Eye (tissue), 1 donor: ENCODE results near the gene POU2AF2.
"Not testable (repeated sequence)": the region's sequence is repeated elsewhere in the genome, so short reads cannot be mapped to it uniquely, and the experiment has no call there.

Experiments
- DNase-seq: peaks from one replicate; pipeline ENCODE4 v3.0.0-alpha.2; 2015

Gene POU2AF2, protein sequence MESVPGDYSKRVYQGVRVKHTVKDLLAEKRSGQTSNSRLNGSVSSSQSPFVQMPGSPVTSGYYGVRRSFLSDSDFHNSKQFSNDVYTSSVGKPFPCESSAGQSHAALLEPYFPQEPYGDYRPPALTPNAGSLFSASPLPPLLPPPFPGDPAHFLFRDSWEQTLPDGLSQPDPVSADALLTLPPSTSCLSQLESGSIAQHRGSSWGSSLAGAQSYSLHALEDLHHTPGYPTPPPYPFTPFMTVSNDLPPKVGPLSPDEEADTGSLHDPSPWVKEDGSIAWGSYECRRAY

GRCh38 chr11:111245425-111245824 lies at the start of gene POU2AF2:
Gene POU2AF2 (plus strand): TSS chr11:111245725. CDS start chr11:111245854, 129 bp downstream.
- DNase-seq = no peak

DNA sequence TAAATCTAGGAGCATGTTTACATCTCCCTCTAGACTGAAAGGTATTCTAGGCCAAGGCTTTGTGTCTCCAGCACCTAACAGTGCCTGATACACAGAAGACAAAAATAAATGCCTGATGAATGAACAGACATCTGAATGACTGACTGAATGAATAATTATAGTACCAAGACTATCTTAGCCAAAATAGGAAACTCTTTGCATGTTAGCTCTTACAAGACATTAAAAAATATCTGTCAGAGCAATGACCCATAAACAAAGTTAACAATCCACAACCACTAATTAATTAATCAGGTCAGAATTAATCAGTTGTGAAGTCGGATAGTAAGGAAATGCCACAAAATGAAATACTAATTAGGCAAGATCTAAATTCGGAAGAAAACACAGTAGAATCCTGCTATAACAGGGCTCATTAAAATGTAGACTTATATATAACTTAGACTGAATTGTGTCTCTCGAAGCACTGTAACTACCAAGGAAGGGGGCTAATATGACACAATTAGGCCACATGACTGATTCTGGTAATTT lies 45.5 kb upstream of the POU2AF2 start:
- peak; percentile 68 for DNase-seq

DNA sequence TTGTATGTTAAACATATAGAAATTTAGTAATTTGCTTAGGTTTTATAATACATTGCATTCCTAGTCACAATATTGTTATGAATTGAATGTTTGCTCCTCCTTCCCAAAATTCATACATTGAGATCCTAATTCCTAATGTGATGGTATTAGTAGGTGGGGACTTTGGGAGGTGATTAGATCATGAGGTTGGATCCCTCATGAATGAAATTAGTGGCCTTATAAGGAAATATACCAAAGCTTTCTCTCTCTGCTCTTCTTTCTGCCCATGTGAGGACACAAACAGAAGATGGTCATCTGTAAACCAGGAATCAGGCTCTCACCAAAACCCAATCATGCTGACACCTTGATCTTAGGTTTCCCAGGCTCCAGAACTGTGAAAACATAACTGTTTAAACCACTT lies 41.3 kb upstream of the POU2AF2 start:
- no peak for DNase-seq

DNA sequence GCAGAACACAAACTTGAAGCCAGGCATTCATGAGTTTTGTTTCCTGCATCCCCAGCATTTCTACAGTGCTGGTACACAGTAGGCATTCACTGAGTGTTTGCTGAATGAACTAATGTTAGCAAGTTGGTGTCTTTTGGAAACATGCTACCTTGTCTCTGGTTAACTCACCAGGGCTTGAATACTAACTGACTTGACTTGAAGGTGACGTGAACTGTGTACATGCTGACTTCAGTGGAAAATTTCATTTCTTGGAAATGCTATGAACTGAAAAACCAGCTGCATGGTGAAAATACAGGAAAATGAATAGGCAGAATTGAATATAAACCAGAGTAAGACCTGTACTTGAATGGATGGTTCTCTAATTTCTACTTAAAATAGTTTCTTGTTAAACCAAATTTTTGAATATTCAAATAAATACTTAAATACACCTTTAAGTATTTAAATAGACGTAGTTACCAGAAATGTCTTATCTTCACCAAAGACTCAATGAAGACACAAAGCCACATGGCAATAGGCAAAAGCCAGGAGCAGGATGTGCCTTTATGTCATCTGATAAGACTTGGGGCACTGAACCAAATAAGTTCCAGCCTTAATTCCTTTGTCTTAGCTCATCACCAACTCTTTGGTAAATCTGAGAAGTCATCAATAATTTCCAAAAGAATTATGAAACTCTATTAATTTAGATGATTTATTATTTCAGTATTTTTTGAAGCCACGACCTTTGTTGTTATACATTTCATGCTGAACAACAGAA lies 39.7 kb upstream of the POU2AF2 start:
- no peak for DNase-seq

DNA sequence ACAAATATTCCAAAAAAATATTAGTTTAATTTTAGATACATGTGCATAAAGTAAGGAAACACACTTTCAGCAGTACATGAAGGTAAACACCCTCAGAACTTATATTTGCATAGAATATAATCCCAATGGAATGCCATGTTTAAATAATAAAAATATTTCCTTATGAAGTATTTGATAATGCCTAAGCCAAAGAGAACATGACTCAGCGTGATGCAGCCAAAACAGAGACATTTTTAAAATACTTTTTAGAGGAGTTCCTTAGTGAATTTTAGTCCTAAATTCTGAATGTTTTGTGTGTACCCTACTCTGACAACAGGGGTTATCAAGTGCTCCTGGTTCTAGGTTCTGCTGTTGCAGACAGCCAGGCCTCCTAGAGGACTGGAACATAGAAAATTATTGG lies 39.1 kb upstream of the POU2AF2 start:
- DNase-seq = no peak

- DNase-seq = no peak
These were observed 38.3 kb upstream of the POU2AF2 start for GRCh38 chr11:111207213-111207612.

DNA sequence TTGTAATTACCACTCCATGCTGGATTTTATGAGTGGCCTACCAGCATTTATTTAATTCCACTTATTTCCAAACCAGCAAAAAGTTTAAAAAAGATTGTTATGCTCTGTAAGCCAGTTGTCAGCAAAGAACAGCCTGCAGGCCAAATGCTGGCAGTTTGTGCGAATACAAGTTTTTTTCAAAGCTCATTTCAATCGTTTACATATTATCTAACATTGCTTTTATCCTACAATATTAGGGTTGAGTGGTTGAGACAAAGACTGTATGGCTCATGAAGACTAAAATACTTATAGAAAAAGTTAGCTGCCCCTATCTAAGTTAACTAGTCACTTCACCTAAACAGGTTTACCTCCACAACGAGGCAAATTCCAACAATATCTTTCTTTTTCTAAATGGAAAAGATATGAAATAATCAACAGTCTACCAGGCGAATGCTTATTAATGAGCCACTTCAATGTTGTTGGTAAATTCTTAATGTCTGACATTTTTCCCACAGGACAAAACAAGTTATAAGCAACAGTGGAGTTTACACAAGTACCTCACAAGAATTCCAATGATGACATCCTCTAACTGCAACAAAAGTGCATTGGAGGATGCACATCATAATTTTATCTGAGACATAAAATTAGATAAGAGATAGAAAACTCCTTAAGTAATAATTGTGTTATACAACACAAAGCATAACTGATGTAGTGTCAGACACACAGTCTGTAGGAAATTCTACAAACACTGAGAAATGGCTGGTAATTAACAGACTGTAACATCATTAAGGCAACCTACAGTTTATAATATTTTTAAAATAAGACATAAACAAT lies 35.8 kb upstream of the POU2AF2 start:
- DNase-seq = no peak

DNA sequence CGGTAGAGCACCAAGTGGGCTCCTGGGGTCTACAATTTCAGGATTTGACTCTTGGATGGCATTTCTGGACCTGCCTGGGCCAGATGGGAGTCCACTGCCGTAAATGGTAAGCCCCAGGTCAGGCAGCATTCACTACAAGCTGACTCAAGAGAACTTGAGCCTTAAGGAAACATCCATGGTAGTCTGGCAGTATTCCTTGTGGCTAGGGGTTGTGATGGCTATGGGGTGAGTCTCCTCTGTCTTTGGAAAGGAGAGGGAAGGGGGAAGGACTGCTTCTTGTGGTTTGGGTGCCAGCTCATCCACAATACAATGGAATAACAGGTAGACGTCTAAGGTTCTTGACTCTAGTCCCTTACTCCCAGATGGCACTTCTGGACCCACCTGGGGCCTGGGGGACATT lies 32.3 kb upstream of the POU2AF2 start:
- DNase-seq = no peak

DNA sequence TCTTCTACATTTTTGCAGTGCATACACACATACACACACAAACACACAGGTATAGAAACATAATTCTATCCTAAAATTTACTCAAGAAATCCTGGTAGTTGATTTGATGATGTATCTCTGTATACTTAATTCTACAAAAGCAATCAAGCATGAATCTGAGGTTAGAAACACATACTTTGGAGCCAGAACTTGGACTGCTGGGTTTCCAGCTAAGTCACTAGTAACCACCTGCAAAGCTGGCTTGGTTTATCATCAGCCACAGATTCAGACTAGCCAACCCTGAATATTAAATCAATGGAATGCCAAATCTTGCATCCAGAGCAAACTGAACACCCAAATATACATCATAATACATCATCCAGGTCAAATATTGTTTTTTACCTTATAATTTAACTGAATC lies 24.8 kb upstream of the POU2AF2 start:
- DNase-seq = no peak

- DNase-seq = no peak
These were observed 24.3 kb upstream of the POU2AF2 start for GRCh38 chr11:111221208-111221607.

- not testable (repeated sequence) for DNase-seq
These were observed 23.6 kb upstream of the POU2AF2 start for GRCh38 chr11:111221936-111222335.

DNA sequence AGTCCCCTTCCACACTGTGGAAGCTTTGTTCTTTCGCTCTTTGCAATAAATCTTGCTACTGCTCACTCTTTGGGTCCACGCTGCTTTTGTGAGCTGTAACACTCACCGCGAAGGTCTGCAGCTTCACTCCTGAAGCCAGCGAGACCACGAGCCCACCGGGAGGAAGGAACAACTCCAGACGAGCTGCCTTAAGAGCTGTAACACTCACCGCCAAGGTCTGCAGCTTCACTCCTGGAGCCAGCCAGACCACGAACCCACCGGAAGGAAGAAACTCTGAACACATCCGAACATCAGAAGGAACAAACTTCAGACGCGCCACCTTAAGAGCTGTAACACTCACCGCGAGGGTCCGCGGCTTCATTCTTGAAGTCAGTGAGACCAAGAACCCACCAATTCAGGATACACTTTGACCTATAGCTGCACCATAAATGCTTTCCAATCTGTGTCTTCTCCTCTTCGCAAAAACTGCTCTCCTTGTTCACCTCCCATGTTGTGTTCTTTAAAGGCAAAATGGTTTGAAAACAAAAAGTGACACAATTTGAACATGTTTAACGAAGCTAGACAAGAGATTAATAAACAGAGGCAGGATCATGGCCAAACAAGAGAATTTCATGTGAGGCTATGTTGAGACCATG lies 22.6 kb upstream of the POU2AF2 start:
- DNase-seq = not testable (repeated sequence)

- no peak for DNase-seq
These were observed 19.6 kb upstream of the POU2AF2 start for GRCh38 chr11:111225881-111226280.

DNA sequence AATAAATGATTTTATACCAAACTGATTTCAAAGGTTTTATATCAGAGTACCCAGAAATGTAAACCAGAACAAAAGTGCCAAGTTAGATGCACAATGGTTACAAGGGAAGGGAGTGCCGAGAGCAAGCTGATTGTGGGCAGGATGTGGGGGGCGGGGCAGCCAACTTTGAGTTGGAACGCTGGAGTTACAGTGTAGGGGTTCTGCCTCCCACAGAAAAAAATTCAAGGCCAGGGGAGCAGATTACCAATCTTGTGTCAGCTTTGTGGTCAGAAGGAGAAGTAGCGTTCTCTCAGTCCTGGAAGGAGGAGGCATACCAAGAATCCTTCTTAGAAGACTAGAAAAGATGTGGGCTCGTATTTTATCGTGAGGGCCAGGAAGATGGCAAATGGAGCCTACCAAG lies 15.9 kb upstream of the POU2AF2 start:
- DNase-seq = no peak

DNA sequence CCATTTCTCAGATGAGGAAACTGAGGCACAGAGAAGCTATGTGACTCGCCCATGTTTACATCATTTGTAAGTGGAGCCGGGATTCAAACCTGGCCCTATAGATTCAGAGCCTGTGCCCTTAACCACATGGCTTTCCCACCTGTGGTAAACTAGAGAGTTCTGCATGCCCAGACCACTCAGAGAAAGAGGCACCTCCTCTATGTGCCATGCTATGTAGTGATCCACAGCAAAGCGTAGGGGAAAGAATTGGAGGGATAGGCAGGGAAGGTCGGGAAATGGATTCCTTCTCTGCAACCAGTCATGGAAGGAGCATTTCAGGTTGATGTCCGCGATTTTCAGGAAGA lies 15.4 kb upstream of the POU2AF2 start:
- no peak for DNase-seq

DNA sequence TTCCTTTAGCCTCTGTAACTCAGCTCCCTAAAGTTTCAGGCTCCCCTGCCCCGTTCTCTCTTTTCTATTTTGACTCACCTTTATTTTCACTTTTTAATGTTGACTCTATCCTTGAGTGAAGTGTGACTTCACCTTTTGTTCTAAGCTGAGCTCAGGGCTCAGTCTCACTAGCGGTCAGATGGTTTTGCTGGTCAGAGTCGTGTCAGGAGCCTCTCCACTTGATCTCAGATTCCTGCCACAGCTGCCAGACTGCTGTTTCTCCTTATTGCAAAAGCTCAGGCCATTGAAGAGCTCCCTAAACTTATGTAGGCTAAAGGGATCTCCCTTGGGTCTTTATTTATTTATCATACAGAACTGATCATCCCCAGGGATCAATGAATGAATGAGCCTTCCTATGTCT lies 13.7 kb upstream of the POU2AF2 start:
- DNase-seq = no peak

DNA sequence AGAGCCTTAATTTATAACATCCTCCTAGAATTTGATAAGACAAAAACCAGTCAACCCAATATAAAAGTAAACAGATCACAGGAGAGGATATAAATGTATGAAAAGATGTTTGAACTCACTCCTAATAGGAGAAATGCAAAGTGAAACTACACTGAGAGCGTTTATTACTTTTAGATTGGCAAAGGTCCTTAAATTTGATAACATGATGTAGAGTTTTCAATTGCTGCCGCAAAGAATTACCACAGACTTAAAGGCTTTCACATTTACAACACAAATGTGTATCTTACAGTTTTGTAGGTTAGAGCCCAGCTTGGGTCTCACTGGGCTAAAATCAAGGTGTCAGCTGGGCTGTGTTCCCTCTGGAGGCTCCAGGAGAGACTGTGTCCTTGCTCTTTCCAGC lies 9.1 kb upstream of the POU2AF2 start:
- no peak for DNase-seq

DNA sequence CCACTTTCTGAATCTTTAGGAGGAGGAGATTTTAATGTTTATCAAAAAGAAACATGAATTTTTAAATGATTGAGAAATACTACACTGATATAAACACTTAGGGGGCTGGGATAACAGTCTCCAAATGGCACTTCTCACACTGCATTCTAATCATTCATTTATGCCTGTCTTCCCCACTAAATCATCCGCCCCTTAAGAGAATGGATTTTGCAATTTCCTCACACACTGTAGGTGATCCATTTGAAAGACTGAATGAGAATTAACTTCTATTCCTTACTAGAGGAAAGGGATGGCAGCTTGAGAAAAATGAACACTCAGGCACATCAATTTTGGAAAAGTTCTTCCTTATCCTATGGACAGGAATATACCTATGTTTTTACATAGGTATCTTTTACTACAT lies 7.6 kb upstream of the POU2AF2 start:
- no peak for DNase-seq

GRCh38 chr11:111246956-111247355 lies 1.4 kb downstream of the POU2AF2 start:
- DNase-seq = no peak

GRCh38 chr11:111250936-111251335 lies 5.4 kb downstream of the POU2AF2 start:
- no peak for DNase-seq

DNA sequence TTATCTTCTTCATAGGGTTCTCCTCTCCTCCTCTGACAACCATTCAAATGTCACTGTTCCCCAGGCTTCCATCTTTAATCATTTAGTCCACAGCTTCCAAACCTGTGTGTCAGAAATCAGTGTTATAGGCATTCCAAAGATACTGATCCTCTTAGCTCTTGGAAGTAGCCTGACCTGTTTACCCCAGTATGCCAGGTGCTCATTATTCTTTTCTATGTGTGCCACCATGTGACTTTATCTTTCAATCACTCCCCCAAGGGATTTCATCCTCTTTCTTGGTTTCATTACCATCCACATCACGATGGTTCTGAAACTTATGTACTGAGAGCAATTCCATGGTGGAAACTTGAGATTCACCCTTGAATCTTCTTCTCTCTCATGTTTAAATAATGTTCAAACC lies 7.6 kb downstream of the POU2AF2 start:
- no peak for DNase-seq

DNA sequence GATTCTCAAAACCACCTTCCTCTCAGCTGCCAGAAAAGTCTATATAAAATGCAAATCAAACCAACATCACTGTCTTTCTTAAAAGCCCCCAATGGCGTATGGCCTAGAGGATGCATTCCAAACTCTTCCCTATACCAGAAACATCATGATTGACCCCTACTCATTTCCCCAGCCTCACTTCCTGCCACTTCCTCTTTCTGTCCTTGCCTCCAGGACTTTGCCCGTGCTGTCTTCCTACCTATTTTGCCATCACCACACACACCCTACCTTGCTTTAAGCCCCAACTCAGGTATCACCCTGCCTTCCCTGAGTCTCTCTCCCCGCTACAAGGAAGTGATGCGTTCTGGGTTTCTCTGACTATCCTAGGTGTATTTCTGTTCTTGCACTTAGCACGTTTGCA lies 8.1 kb downstream of the POU2AF2 start:
- no peak for DNase-seq

DNA sequence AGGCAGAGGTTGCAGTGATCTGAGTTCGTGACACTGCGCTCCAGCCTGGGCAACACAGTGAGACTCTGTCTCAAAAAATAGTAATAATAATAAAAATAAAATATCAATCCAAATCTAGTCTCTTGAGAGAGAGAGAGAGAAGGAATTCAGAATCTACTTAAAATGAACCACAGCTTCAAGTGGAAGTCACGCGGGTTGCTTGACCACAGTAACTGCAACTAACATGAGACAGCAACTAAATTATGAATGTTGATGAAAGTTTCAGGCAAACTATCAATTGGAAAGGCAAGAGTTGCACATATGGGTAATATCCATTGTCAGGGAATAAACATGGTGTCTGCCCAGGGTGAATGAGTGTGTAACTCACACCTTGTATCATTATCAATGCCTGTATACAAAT lies 12.5 kb downstream of the POU2AF2 start:
- DNase-seq = no peak
